PC-9 (cell line): ENCODE results near the gene SLC39A3. TPM values are rescaled to one million over a fixed set of nuclear protein-coding genes. Genes with fewer than 3 reads are reported as not detected.

Source experiments
- BruUV-seq: library from RNA; stranded (reverse); fragments of 400-500 nt; replicated peaks from 2 replicates; lab custom pipeline; 2021; lab: Mats Ljungman, UMichigan
- CTCF ChIA-PET: fragments of 300-600 bp; sonication (Branson Sonifier 250); formaldehyde crosslinking; loops from one replicate; lab custom pipeline; 2022; ENCODE audit warnings: antibody characterized with exemption; lab: Charles Lee
- POLR2A ChIA-PET: fragments of 300-600 bp; sonication (Branson Sonifier 250); formaldehyde crosslinking; loops from one replicate; lab custom pipeline; 2022; ENCODE audit warnings: antibody characterized with exemption; ENCODE audit not compliant: unreplicated experiment; lab: Charles Lee
- DNase-seq, 2 experiments: peaks; one replicate each; pipeline versions ENCODE4 v3.0.0 to v3.0.0-alpha.2; 2015 to 2022; ENCODE audit warnings: mixed read lengths in 1 of 2
- H2AFZ ChIP-seq: fragments of 200-600 bp; sonication (generic); 2 replicates; pipeline ENCODE4 v1.8.1; 2017; ENCODE audit warnings: antibody characterized with exemption
- H3F3A ChIP-seq: fragments of 200-600 bp; sonication (generic); 2 replicates; pipeline ENCODE4 v1.8.1; 2017; ENCODE audit warnings: antibody characterized with exemption, mild to moderate bottlenecking, low read depth; ENCODE audit not compliant: insufficient read depth
- H3K27ac ChIP-seq: fragments of 200-600 bp; sonication (generic); 2 replicates; pipeline ENCODE4 v1.6.1; 2016; ENCODE audit warnings: mixed run types
- H3K27me3 ChIP-seq: fragments of 200-600 bp; sonication (generic); 2 replicates; pipeline ENCODE4 v1.6.1; 2016; ENCODE audit warnings: low read depth, mixed run types; ENCODE audit not compliant: insufficient read depth
- H3K36me3 ChIP-seq: fragments of 200-600 bp; sonication (generic); 2 replicates; pipeline ENCODE4 v1.6.1; 2016; ENCODE audit warnings: low read depth, mixed run types
- H3K4me1 ChIP-seq: fragments of 200-600 bp; sonication (generic); replicated peaks from 2 replicates; pipeline ENCODE4 v1.6.1; 2016; ENCODE audit warnings: mixed run types; ENCODE audit not compliant: insufficient read depth
- H3K4me2 ChIP-seq: fragments of 200-600 bp; sonication (generic); 2 replicates; pipeline ENCODE4 v1.6.1; 2017; ENCODE audit warnings: mixed run types
- H3K4me3 ChIP-seq: fragments of 200-600 bp; sonication (generic); 2 replicates; pipeline ENCODE4 v1.6.1; 2016; ENCODE audit warnings: mixed run types
- H3K79me2 ChIP-seq: fragments of 200-600 bp; sonication (generic); 2 replicates; pipeline ENCODE4 v1.6.1; 2017; ENCODE audit warnings: low read depth, mixed run types
- H3K9me2 ChIP-seq: fragments of 200-600 bp; sonication (generic); 2 replicates; pipeline ENCODE4 v1.8.1; 2017; ENCODE audit warnings: mild to moderate bottlenecking; ENCODE audit not compliant: insufficient read depth
- H3K9me3 ChIP-seq: fragments of 200-600 bp; sonication (generic); 2 replicates; pipeline ENCODE4 v1.8.1; 2016; ENCODE audit warnings: low read depth; ENCODE audit not compliant: insufficient read depth
- H4K20me1 ChIP-seq: fragments of 200-600 bp; sonication (generic); 2 replicates; pipeline ENCODE4 v1.8.1; 2017; ENCODE audit not compliant: insufficient read depth
- EZH2 ChIP-seq: fragments of 200-600 bp; sonication (generic); IDR thresholded peaks from 2 replicates; pipeline ENCODE4 v1.8.0; 2017; ENCODE audit warnings: antibody characterized with exemption, low read depth
- intact Hi-C: fragments of 100-400 bp; cut with micrococcal nuclease; formaldehyde crosslinking; loops from one replicate; pipeline ENCODE4 v1.10.0; 2022; ENCODE audit not compliant: unreplicated experiment
- total RNA-seq: library from RNA; stranded (reverse); gene quantifications from 2 replicates; pipeline ENCODE4 v1.2.3, GENCODE V29; 2021
- TF ChIP-seq, protein P1 (sequence below): fragments of 200-600 bp; sonication (generic); conservative IDR thresholded peaks from 2 replicates; pipeline ENCODE4 v1.6.1; 2017; ENCODE audit warnings: mixed run types, antibody characterized with exemption, mild to moderate bottlenecking, moderate library complexity

Gene SLC39A3
- total RNA-seq, 1 experiment from 2014 or later: 21.6 TPM

DNA sequence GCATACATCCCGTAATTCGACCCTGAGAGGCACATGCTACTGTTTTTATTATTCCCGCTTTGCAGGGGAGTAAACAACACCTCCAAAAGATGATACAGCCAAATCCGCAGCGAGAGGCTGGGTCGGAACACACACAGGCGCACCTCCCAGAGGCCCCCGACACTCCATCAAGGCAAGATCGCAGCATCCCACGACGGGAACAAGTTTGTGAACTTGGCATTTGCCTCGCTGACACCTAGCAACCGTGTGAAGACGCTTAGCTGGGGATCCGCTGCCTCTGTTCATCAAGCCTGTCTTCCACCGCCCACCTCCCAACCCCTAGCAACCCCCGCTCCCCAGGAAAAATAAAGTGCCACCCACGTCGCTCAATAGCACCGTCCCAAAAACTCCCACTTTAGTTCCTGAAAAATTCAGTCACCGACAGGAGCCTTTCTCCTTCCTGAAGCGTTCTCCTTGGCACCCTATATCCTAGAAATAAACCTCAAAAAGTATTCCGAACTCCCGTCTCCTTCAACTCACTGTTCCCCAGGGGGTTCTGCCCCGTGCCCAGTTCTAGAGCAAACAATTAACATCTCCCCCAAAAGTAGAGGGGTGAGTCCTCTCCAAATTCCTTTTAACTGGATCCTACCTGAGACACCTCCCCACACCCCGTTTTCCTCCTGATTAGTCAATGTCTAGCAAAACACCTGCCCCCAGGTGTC lies 39.0 kb downstream of the SLC39A3 start:
- CTCF ChIA-PET: interaction anchor here (0.7 kb wide), 1 partner anchor 29 kb away, joined by 23 read pairs; no protein-coding TSS in a partner anchor

DNA sequence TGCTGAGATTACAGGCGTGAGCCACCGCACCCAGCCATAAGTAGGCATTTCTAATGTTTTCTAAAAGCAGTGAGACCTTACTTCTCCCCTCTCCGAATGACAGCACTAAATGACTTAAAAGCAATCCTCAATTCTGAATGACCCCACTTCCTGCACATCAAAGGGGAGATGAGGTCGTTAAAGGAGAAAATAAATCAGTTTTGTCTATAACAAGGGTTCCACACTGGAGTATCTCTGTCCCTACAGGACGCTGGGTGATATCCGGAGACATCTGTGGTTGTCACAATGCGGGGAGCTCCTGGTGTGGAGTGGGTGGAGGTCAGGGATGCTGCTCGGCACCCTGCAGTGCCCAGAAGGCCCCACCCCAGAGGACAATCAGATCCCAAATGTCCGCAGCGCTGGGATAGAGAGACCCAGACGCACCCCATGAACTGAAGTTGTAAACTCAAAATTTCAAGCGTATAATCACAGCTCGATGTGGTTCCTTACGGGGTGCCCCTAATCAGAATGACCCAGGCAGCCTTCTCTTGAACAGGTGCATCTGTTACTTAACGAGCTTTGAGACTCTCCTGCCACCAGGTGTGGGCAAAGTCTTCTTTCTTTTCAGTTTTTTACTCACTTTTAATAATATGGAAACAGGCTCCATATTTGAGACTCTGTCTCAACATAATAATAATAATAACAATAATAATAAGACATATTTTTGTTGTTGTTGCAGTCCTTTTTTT lies 40.2 kb downstream of the SLC39A3 start:
- no peaks in the 10 kb centered on the region for H3K4me1 ChIP-seq
- no peaks in the 10 kb centered on the region for H3K9me3 ChIP-seq
- no peak overlapping the region for H3K4me3 ChIP-seq
- intact Hi-C loops: no loop called here
- POLR2A ChIA-PET: no interaction called here
- no peaks in the 10 kb centered on the region for H3K79me2 ChIP-seq
- H3K9me2 ChIP-seq: no peaks in the 10 kb centered on the region
- TF ChIP-seq, protein P1, sequence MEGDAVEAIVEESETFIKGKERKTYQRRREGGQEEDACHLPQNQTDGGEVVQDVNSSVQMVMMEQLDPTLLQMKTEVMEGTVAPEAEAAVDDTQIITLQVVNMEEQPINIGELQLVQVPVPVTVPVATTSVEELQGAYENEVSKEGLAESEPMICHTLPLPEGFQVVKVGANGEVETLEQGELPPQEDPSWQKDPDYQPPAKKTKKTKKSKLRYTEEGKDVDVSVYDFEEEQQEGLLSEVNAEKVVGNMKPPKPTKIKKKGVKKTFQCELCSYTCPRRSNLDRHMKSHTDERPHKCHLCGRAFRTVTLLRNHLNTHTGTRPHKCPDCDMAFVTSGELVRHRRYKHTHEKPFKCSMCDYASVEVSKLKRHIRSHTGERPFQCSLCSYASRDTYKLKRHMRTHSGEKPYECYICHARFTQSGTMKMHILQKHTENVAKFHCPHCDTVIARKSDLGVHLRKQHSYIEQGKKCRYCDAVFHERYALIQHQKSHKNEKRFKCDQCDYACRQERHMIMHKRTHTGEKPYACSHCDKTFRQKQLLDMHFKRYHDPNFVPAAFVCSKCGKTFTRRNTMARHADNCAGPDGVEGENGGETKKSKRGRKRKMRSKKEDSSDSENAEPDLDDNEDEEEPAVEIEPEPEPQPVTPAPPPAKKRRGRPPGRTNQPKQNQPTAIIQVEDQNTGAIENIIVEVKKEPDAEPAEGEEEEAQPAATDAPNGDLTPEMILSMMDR: no peak
- no peak for TF ChIP-seq EZH2
- H3K27ac ChIP-seq: no peak overlapping the region
- H3K36me3 ChIP-seq: no peaks in the 10 kb centered on the region
- BruUV-seq: no TSS peak
- no peaks in the 10 kb centered on the region for H3F3A ChIP-seq
- H3K4me2 ChIP-seq: no peak overlapping the region
- H4K20me1 ChIP-seq: no peaks in the 10 kb centered on the region
- H3K27me3 ChIP-seq: peaks cover 5% of the 10 kb centered on the region
- no peak overlapping the region for H2AFZ ChIP-seq
- CTCF ChIA-PET: no interaction called here
- no peak for DNase-seq

More for the DNA sequence above, 39.0 kb downstream of the SLC39A3 start:
- Histone ChIP-seq H3K4me1 (no peaks in the 10 kb centered on the region), H3F3A (no peaks in the 10 kb centered on the region), H4K20me1 (no peaks in the 10 kb centered on the region), H3K4me2 (no peak overlapping the region), H3K27ac (no peak overlapping the region), H3K36me3 (no peaks in the 10 kb centered on the region), H3K9me2 (no peaks in the 10 kb centered on the region), H3K9me3 (no peaks in the 10 kb centered on the region), H3K79me2 (no peaks in the 10 kb centered on the region), H2AFZ (no peak overlapping the region), H3K4me3 (no peak overlapping the region), H3K27me3 (0 out of 2 replicates have a peak, but pooled peaks cover 4% of the 10 kb centered on the region)
- POLR2A ChIA-PET: interaction anchor here (0.6 kb wide), 1 partner anchor 140 kb away, joined by 19 read pairs; no protein-coding TSS in a partner anchor
- no peak for TF ChIP-seq EZH2
- TF ChIP-seq, protein P1: no peak
- DNase-seq: no peak
- intact Hi-C loops: no loop called here
- BruUV-seq: no TSS peak

DNA sequence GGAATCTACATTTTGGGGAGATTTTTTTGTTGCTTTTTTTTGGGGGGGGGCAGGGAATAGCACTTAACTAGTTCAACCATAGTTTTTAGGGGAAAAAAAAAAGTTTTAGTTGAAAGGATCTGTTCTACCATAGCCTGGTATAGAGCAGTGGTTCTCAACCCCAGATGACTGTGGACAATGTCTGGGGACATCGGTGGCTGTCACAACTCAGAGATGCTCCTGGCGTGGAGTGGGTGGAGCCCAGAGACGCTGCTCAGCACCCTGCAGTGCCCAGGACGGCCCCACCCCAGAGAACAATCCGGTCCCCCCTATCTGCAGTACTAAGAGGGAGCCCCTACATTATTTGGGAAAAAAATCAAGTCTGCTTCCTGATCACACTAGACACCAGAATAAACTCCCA lies 45.6 kb downstream of the SLC39A3 start:
- no peaks in the 10 kb centered on the region for H3K79me2 ChIP-seq
- H3K36me3 ChIP-seq: no peaks in the 10 kb centered on the region
- H4K20me1 ChIP-seq: no peaks in the 10 kb centered on the region
- DNase-seq: no peak
- no peak overlapping the region for H3K27ac ChIP-seq
- ChIA-PET CTCF (no interaction called here), POLR2A (no interaction called here)
- TF ChIP-seq EZH2: no peak
- TF ChIP-seq, protein P1: no peak
- BruUV-seq: no TSS peak
- no peaks in the 10 kb centered on the region for H3F3A ChIP-seq
- H3K4me1 ChIP-seq: no peaks in the 10 kb centered on the region
- intact Hi-C loops: no loop called here
- H3K27me3 ChIP-seq: peaks cover 20% of the 10 kb centered on the region
- no peak overlapping the region for H2AFZ ChIP-seq
- H3K4me2 ChIP-seq: no peak overlapping the region
- no peak overlapping the region for H3K4me3 ChIP-seq
- no peaks in the 10 kb centered on the region for H3K9me3 ChIP-seq
- H3K9me2 ChIP-seq: no peaks in the 10 kb centered on the region
